Bronchus fibroblast of lung (primary cell): ENCODE results near the gene CERKL. TPM values are rescaled to one million over a fixed set of nuclear protein-coding genes. Genes with fewer than 3 reads are reported as not detected.

Experiments used
- total RNA-seq: library from RNA; depleted of rRNA; stranded (reverse); fragments of >200 nt; gene quantifications from 2 replicates; pipeline ENCODE4 v1.2.3, GENCODE V29; 2015

Gene CERKL
- total RNA-seq: 0.15 TPM in 1 of 2 replicates, not detected in the other

GRCh38 chr2:181656450-181657291 lies at the start of gene CERKL:
CERKL (minus strand) TSS chr2:181657105; CDS start chr2:181657006, 99 bp downstream.

GRCh38 chr2:181680055-181680936 lies 23.4 kb upstream of the CERKL start, which contains the start of gene NEUROD1:
NEUROD1 (minus strand) TSS chr2:181680517; CDS start chr2:181678860, 1,657 bp downstream.

Other genes with a start within 250 kb of the CERKL start
- 31.1 and 36.1 TPM in 2 replicates for gene ITGA4, start 199.7 kb downstream of the CERKL start, total RNA-seq
- gene NEUROD1, start 23.4 kb upstream of the CERKL start, total RNA-seq: not detected in 2 replicates
- 57.5 and 62.9 TPM in 2 replicates for gene ITPRID2, start 234.6 kb upstream of the CERKL start, total RNA-seq